NCI-H2196 treated with DMSO at 0.1 percent for 48 hours (cell line): ENCODE measurements around the gene ULBP2.
"Not testable (repeated sequence)": the region's sequence is repeated elsewhere in the genome, so short reads cannot be mapped to it uniquely, and the experiment has no call there.

Experiments
- DNase-seq: peaks from one replicate; lab custom pipeline; 2025; ENCODE audit not compliant: unreplicated experiment; lab: John Stamatoyannopoulos, UW

ULBP2 gene

DNA sequence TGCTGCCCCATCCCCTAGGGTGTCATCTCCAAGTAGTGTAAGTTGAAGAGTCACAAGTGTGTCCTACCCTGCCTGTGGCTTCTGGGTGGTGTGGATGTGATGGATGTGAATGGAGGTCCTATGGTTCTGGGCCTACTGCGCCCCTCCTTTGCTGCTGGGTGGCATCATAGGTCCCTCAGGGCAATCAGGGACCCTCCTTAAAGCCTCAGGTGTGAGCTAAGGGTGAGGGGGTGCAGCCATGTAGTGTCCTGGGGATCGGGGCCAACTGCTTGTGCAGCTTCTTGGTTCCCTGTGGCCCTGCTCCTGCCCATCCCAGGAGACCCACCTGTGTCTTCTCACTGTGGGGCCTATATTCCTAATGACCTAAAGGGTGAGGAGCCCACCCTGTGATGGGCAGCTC lies 24.5 kb downstream of the ULBP2 start:
- not testable (repeated sequence) for DNase-seq

GRCh38 chr6:149967591-149967990 lies 25.8 kb downstream of the ULBP2 start:
- DNase-seq = no peak

- DNase-seq = not testable (repeated sequence)
Measured at GRCh38 chr6:149967999-149968398, 26.2 kb downstream of the ULBP2 start.

- DNase-seq = not testable (repeated sequence)
Measured at GRCh38 chr6:149968909-149969308, 27.1 kb downstream of the ULBP2 start.

DNA sequence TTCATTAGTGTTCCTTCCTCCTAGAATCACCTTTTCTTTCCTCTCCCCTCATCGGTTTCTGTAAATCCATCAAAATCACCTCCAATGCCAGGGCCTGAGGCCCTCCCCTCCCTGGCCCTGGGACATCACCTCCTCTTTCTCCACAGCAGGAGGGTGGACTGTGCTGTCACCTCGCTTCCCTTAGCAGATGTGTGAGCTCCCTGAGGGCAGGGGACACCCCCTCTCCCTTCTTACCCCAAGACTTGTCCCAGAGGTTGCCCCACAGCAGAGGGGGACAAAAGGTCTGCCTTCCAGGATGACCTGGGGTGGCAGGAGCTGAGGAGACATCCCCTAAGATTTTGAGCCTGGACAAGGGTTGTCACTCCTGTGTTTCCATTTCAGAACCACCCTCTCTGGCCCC lies 27.8 kb downstream of the ULBP2 start:
- no peak for DNase-seq

- not testable (repeated sequence) for DNase-seq
Measured at GRCh38 chr6:149974394-149974793, 32.6 kb downstream of the ULBP2 start.

DNA sequence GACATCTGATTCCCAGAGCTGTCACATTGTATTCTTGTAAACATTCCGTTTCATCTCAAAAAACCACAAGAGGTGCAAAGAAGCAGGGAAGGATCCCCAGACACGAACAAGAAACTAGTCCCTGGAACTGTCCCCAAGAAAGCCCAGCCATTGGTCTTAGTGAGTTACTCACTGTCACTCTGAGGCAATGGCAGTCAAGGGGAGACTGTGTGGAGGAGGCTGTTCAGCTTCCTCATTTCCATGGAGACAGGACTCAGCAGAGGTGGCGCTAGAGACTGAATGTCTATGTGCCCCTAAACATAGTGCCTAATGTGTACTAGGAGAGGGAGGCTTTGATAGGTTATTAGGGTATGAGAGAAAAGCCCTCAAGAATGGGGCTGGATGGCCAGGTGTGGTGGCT lies 33.0 kb downstream of the ULBP2 start:
- no peak for DNase-seq

DNA sequence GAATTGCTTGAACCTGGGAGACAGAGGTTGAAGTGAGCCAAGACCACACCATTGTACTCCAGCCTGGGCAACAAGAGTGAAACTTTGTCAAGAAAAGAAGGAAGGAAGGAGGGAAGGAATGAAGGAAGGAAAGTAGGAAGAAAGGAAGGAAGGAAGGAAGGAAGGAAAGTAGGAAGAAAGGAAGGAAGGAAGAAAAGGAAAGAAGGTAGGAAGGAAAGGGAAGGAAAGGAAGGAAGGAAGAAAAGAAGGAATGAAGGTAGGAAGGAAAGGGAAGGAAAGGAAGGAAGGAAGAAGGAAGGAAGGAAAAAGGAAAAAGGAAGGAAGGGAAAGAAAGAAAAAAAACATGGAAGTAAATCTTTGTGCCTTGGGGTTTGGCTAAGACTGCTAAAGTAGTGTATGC lies 33.6 kb downstream of the ULBP2 start:
- no peak for DNase-seq

- DNase-seq = no peak
Measured at GRCh38 chr6:149977221-149977620, 35.4 kb downstream of the ULBP2 start.

DNA sequence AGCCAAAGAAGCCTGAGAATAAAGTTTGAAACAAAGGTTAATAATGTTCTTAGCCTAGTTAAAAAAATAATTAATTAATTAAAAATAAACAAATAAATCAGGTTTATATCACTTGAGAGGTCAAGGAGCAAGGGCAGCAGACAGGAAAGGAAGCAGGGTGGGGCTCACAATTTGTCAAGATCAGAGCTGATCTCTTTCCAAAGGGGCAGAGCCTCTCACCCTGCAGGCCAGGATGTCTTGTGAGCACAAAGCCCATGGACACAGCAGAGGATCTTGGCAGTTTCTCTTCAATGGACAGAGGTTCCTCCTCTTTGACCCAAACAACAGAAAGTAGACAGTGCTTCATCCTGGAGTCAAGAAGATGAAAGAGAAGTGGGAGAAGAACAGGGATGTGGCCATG lies 36.8 kb downstream of the ULBP2 start:
- DNase-seq = no peak

DNA sequence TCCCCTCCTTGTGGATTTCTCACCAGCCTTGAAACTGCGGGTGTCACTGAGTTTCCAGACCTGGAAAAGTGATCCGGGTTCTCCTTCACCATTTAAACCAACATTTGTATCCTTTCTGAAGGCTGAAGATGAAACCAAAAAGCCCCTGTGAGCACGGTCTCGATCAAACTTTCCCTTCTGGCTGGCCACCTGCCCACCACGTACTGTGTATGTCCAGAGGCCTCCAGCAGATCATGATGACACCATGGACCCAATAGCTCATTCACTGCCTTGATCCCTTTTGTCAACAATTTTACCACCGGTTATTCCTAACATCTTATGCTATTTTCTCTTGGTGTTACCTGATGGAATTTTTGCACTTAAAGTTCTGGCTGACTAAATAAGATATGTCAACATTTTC lies 37.5 kb downstream of the ULBP2 start:
- no peak for DNase-seq

DNA sequence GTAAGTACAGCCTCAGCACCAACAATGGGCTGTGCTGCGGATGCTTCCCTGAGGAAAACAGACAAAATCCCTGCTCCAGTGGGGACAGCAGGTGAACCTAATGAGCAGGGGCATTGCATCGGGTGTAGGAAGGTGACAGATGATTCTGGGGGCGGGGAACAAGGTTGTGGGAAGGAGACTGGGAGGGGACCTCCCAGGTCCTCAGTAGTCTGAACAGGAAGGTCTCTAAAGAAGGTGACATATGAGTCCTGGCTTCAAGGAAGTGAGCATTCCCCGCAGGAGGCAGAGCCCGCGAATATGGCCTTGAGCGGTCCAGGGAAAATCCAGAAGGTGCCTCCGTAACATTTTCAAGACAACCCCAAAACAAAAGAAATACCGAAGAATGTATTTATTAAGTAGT lies 41.3 kb downstream of the ULBP2 start:
- DNase-seq = no peak

- DNase-seq = no peak
Measured at GRCh38 chr6:149984773-149985172, 43.0 kb downstream of the ULBP2 start.

DNA sequence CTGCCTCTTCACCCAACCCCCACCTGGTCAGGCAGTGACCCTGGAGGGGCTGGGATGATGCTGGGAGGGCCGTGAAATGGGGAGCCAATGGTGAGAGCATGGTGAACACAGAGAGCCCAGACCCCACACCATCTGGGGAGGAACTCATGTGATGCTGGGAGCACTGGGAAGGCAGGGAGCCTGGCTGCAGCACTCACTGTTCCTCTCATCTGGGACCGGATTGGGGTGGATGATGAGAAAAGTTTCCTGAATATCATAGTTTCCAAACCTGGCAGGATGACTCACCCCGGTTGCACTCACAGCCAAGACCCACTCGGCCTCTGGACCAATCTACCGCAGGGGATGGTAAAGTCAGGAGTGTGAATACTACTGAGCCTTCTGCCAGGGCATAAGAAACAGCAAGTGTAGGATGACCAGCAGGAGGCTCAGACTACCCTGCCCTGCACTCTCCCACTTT lies 43.7 kb downstream of the ULBP2 start:
- DNase-seq = no peak

DNA sequence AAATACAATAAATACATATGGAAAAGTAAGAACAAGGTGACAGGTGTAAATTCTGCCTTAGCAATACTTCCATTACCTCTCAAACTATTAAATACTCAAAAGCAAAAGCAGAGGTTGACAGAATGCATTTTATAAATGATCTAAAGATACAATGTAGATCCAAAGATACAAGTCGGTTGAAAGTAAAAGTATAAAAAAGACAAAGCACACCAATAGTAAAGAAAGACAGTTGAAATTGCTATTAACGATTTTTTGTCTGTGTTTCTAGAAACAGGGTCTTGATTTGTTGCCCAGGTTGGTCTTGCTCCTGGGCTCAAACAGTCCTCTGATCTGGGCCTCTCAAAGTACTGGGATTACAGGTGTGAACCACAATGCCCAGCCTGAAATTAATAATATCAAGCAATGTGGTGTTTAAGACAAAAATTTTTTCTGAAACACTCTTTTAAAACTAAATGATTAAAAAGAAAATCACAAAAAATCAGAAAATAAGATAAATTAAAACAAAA lies 45.8 kb downstream of the ULBP2 start:
- DNase-seq = no peak

- DNase-seq = no peak
Measured at GRCh38 chr6:149988550-149989346, 46.9 kb downstream of the ULBP2 start.

- DNase-seq = no peak
Measured at GRCh38 chr6:149990212-149990660, 48.4 kb downstream of the ULBP2 start.

- DNase-seq = no peak
Measured at GRCh38 chr6:149990661-149991471, 49.1 kb downstream of the ULBP2 start.

GRCh38 chr6:149991472-149991795 lies 49.6 kb downstream of the ULBP2 start:
- DNase-seq = not testable (repeated sequence)

- no peak for DNase-seq
Measured at GRCh38 chr6:149991838-149992237, 50.0 kb downstream of the ULBP2 start.

- DNase-seq = no peak
Measured at GRCh38 chr6:149995235-149995750, 53.5 kb downstream of the ULBP2 start.

DNA sequence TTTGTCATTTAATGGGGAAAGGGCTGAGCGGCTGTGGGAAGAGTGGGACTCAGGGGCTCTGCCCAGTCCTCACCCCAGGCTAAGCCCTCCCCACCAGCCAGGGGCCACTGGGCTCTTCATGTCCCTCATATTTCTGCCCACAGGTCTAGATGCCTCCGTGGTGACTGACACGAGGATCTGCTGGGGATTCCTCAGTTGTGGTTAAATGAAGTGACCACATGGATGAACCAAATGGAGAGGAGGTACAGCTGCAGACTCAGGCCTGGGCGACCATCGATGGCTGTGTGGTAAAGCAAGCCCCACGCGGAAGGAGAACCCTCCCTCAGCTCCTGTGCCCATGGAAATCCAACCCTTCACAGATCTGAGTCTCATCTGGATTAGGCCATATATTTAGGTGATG lies 54.2 kb downstream of the ULBP2 start:
- no peak for DNase-seq
